Fibroblast of lung (primary cell): ENCODE measurements around the gene NSDHL.

Source experiments
- EZH2 ChIP-seq: IDR thresholded peaks from 2 replicates; pipeline ENCODE4 v1.5.1; 2012; ENCODE audit warnings: low read length, control low read depth, mild to moderate bottlenecking; ENCODE audit errors: missing control alignments
- TF ChIP-seq, protein P1 (sequence below), 2 donors: IDR thresholded peaks in 1 of 2; conservative IDR thresholded peaks in 1 of 2; 1 replicate in 1 of 2; 2 replicates in 1 of 2; pipeline ENCODE4 v1.5.1; 2011 to 2012; ENCODE audit warnings: low read length in 2 of 2, control low read depth in 1 of 2, inconsistent platforms in 1 of 2, low read depth in 1 of 2, mild to moderate bottlenecking in 1 of 2

DNA sequence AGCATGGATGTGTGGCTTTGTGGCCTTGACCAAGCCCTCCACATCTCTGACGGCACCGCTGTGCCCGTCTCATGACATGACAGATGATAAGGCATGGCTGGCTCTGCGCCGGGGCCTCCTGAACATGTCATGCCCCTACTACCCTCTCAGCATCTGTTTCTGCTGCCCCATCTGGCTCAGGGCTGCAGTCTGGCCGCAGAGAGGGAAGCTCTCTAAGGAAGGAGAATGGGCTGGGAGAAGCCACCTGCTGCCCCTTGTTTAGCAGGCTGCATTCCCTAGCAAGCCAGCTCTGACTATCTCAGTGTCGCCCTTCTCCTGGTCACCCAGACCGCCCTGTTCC lies 74.2 kb downstream of the NSDHL start:
- TF ChIP-seq, protein P1, sequence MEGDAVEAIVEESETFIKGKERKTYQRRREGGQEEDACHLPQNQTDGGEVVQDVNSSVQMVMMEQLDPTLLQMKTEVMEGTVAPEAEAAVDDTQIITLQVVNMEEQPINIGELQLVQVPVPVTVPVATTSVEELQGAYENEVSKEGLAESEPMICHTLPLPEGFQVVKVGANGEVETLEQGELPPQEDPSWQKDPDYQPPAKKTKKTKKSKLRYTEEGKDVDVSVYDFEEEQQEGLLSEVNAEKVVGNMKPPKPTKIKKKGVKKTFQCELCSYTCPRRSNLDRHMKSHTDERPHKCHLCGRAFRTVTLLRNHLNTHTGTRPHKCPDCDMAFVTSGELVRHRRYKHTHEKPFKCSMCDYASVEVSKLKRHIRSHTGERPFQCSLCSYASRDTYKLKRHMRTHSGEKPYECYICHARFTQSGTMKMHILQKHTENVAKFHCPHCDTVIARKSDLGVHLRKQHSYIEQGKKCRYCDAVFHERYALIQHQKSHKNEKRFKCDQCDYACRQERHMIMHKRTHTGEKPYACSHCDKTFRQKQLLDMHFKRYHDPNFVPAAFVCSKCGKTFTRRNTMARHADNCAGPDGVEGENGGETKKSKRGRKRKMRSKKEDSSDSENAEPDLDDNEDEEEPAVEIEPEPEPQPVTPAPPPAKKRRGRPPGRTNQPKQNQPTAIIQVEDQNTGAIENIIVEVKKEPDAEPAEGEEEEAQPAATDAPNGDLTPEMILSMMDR (conservative IDR thresholded peaks at IDR 0.05 in 1 of 2, IDR thresholded peaks at IDR 0.05 in 1 of 2; ENCODE audit: low read depth in 1 of 2, low read length in 2 of 2): no peak
- no peak for TF ChIP-seq EZH2
